T-helper 1 cell treated with Interleukin-12 subunit alpha and Interleukin-12 subunit beta and Interleukin-4 antibody, amounts not matched to agents 30 μg/mL and 1 μg/mL, for 36 hours (primary cell): ENCODE measurements around the gene DPP4.
A peak's percentile ranks its signal among the peaks of the same experiment; 100 is the strongest.
"Not testable (repeated sequence)": the region's sequence is repeated elsewhere in the genome, so short reads cannot be mapped to it uniquely, and the experiment has no call there.

Experiments
- H3K27ac Mint-ChIP-seq: one replicate; pipeline ENCODE4 v1.8.0; 2021; ENCODE audit warnings: mild to moderate bottlenecking, mixed read lengths
- H3K27me3 Mint-ChIP-seq: one replicate; pipeline ENCODE4 v1.8.0; 2021; ENCODE audit warnings: low read depth, mixed read lengths
- H3K36me3 Mint-ChIP-seq: one replicate; pipeline ENCODE4 v1.8.0; 2021; ENCODE audit warnings: low read depth, mixed read lengths
- H3K4me1 Mint-ChIP-seq: one replicate; pipeline ENCODE4 v1.8.0; 2021; ENCODE audit warnings: low read depth, mixed read lengths
- H3K4me3 Mint-ChIP-seq: one replicate; pipeline ENCODE4 v1.8.0; 2021; ENCODE audit warnings: mild to moderate bottlenecking, moderate library complexity, mixed read lengths
- H3K9me3 Mint-ChIP-seq: one replicate; pipeline ENCODE4 v1.8.0; 2021; ENCODE audit warnings: mixed read lengths

DPP4 gene

DNA sequence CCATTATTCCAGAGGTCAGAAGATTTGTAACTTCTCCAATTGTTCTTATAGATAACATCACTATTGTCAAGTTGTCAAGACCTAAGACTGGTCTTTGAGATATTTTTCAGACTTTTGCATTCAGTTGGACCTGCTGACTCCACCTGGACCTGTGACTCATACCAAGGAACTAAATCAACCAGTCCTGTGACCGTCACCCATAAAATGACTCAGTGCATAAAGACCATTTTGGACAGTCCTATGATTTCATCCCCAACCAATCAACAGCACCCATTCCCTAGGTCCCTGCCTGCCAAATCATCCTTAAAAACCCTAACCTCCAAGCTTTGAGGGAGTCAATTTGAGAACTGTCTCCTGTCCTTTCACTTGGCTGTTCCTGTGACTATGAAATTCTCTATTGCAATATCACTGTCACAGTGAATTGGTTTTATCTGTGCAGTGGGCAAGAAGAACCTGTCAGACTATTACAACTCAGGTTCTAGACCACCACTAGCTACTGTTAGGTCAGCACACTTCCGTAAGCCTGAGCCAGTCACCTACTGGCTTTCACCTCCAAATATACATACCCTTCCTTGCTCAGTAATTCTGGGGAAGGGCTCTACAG lies 17.1 kb downstream of the DPP4 start:
- peaks cover 5% of the 10 kb centered on the region for H3K9me3 Mint-ChIP-seq
- peaks cover 67% of the 10 kb centered on the region for H3K36me3 Mint-ChIP-seq
- peak overlapping the region; percentile 68 for H3K4me3 Mint-ChIP-seq

DNA sequence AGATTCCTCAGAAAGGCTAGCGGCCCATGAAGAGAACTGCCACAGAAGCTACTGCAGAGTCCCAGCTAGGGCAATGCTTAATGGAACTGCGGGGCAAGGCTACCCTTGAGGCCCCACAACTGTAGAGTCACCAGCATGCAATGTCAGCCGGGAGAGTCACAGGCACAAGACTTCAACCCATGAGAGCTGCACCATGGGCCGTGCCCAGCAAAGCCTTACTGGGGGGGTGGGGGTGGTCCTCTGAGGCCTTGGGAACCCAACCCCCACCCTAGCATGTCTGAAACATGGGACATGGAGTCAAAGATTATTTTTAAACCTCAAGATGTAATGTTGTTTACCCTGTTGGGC lies 20.2 kb downstream of the DPP4 start:
- H3K36me3 Mint-ChIP-seq = peaks cover 63% of the 10 kb centered on the region
- H3K9me3 Mint-ChIP-seq = peaks cover 5% of the 10 kb centered on the region
- H3K4me3 Mint-ChIP-seq = no peak overlapping the region
- H3K27me3 Mint-ChIP-seq = no peaks in the 10 kb centered on the region
- no peak overlapping the region for H3K27ac Mint-ChIP-seq
- H3K4me1 Mint-ChIP-seq = peaks cover 74% of the 10 kb centered on the region

More for the DNA sequence above, 17.1 kb downstream of the DPP4 start:
- peak overlapping the region; percentile 95 for H3K27ac Mint-ChIP-seq
- no peaks in the 10 kb centered on the region for H3K27me3 Mint-ChIP-seq
- H3K4me1 Mint-ChIP-seq = peaks cover 88% of the 10 kb centered on the region

DNA sequence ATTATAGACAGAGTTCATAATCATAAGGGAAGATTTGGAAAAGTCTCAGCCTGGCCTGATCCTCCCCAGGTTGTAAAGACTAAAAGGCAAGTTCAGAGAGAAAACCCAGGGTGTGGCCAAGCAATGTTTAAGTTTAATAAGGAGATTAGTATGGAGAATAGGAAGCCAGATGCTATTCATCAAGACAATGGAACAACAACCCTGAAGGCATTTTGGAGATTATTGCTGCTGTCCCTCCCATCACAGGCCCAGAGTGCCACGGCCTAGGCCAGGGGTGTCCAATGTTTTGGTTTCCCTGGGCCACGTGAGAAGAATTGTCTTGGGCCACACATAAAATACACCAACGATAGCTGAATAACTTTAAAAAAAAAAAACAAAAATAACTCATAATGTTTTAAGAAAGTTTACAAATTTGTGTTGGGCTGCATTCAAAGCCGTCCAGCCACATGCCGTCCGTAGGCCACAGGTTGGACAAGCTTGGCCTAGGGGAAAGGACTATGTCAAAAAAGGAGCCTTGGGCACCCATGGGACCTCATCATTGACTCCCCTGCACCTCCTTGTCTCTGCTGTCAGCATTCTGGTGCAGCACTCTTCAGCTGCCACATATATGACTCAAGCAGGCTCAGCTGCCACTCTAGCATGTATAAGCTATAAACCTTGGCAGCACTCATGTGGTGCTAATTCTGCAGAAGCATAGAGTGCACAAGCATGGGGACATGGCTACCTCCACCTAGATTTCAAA lies 20.8 kb downstream of the DPP4 start:
- Mint-ChIP-seq H3K27me3 (no peaks in the 10 kb centered on the region), H3K4me3 (no peak overlapping the region), H3K4me1 (peaks cover 74% of the 10 kb centered on the region), H3K36me3 (peaks cover 67% of the 10 kb centered on the region), H3K9me3 (peaks cover 5% of the 10 kb centered on the region), H3K27ac (no peak overlapping the region)

DNA sequence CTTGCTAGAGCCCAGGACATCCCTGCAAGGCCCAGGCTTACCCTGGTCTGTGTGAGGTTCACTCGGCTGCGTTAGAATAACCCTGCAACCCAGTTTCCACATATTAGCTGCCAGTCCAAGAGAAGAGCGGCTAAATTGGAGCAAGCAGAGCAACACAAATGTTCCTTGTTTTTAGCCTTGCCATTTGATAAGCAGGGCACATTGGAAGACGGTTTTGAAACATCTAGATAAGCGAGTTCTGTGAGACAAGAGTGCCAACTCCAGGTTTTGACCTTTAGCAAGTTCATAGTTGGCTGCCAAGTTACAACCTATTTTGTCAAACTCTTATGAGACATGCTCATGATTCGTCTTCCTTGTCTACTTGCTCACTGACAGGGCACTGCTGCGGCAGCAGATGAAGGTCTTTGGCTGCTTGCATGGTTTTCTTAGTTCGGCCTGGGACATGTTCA lies 23.5 kb downstream of the DPP4 start:
- H3K4me3 Mint-ChIP-seq = no peak overlapping the region
- H3K9me3 Mint-ChIP-seq = no peaks in the 10 kb centered on the region
- H3K27me3 Mint-ChIP-seq = no peaks in the 10 kb centered on the region
- peaks cover 55% of the 10 kb centered on the region for H3K36me3 Mint-ChIP-seq
- H3K4me1 Mint-ChIP-seq = peaks cover 54% of the 10 kb centered on the region
- H3K27ac Mint-ChIP-seq = no peak overlapping the region

DNA sequence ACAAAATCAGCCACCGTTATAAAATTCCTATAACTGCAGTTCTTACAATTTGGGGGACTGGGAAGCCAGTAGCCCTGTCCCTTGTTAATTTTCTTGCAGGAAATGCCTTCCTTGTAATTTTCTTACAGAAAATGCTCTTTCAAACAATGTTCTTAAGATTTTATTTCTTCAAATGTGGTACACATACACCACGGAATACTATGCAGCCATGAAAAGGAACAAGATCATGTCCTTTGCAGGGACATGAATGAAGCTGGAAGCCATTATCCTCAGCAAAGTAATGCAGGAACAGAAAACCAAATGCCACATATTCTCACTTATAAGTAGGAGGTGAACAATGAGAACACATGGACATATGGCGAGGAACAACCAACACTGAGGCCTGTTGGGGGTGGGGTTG lies 24.9 kb downstream of the DPP4 start:
- H3K9me3 Mint-ChIP-seq, H3K27me3 Mint-ChIP-seq, H3K4me3 Mint-ChIP-seq, H3K27ac Mint-ChIP-seq: not testable (repeated sequence)
- H3K36me3 Mint-ChIP-seq = peaks cover 45% of the 10 kb centered on the region
- peaks cover 39% of the 10 kb centered on the region for H3K4me1 Mint-ChIP-seq

DNA sequence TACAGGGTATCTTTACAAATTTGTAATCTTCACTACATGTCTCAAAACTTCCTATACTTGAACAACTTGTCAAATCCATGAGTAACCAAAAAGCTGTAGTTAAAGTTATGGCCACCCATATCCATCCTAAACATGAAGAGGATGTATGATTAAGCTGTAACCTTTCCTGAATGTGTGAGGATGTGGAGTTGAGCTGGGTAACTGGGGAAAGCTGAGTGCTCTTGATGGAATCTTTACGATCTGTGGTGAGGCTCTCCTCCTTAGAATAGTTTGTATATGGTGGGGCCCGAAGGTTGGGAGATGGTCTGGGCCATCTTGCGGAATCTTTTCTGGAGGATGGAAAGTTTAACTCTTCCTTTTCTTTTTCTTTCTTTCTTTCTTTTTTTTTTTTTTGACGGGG lies 29.4 kb downstream of the DPP4 start:
- Mint-ChIP-seq H3K4me3 (no peak overlapping the region), H3K36me3 (peaks cover 48% of the 10 kb centered on the region), H3K9me3 (no peaks in the 10 kb centered on the region), H3K4me1 (peaks cover 32% of the 10 kb centered on the region), H3K27me3 (no peaks in the 10 kb centered on the region), H3K27ac (no peak overlapping the region)

DNA sequence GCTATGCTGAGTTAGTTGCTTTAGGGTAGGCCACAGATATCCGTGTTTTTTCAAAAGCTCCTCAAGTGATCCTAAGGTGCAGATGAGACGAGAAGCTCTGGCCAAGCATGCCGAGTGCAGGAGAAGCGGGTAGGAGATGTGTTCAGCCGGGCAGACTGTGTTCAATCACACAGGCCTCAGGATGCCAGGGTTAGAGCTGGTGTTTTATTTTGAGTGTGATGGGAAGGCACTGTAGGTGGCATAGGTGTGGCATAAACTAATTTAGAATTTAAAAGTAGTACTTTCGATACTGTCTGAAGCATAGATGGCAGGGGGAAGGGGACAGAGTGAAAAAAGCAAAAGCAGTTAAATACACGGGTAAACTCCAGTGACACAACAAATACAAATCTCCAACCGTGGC lies 30.9 kb downstream of the DPP4 start:
- Mint-ChIP-seq H3K4me3 (no peak overlapping the region), H3K36me3 (peaks cover 49% of the 10 kb centered on the region), H3K9me3 (no peaks in the 10 kb centered on the region), H3K27ac (peak overlapping the region; percentile 21), H3K27me3 (no peaks in the 10 kb centered on the region), H3K4me1 (peaks cover 32% of the 10 kb centered on the region)

DNA sequence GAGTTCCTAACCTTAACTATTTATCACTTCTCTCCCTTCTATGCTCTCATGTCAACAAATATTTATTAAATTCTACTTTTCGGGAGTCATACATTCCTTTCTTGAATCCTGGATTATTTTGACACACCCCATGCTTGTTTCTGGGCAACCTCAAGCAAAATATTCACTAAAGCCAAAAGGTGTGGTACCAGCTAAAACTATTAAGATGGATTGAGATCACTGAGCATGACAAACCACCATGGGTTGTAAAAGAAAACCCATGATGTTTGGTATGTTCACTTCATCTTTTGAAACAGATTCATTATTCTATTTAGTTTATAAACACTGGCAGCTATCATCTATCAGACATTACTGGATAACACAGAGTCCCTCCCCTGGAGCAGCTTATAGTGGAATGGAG lies 32.5 kb downstream of the DPP4 start:
- H3K4me1 Mint-ChIP-seq = peaks cover 31% of the 10 kb centered on the region
- no peaks in the 10 kb centered on the region for H3K27me3 Mint-ChIP-seq
- H3K27ac Mint-ChIP-seq = peak overlapping the region; percentile 45
- H3K36me3 Mint-ChIP-seq = peaks cover 55% of the 10 kb centered on the region
- H3K9me3 Mint-ChIP-seq = no peaks in the 10 kb centered on the region
- H3K4me3 Mint-ChIP-seq = no peak overlapping the region

DNA sequence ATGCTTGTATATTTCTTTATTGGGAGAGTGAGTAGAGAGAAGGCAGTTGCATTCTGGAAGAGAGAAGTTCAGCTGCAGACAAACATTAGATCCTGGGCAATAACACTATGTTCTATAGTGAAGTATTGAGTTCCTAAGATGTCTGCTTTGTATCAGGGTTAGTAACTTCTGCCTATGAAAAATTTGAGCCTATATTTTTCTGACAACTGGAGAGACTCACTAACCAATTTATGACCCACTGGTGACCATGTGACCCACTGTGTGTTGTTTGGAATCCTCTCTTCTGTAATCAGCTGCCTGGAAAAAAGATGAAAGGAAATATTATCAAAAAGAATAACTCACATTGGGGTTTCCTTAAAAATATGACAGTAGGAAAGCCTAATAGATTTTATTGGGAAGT lies 35.3 kb downstream of the DPP4 start:
- Mint-ChIP-seq H3K9me3 (no peaks in the 10 kb centered on the region), H3K27me3 (no peaks in the 10 kb centered on the region), H3K4me3 (no peak overlapping the region), H3K27ac (no peak overlapping the region), H3K36me3 (peaks cover 81% of the 10 kb centered on the region), H3K4me1 (peaks cover 36% of the 10 kb centered on the region)

DNA sequence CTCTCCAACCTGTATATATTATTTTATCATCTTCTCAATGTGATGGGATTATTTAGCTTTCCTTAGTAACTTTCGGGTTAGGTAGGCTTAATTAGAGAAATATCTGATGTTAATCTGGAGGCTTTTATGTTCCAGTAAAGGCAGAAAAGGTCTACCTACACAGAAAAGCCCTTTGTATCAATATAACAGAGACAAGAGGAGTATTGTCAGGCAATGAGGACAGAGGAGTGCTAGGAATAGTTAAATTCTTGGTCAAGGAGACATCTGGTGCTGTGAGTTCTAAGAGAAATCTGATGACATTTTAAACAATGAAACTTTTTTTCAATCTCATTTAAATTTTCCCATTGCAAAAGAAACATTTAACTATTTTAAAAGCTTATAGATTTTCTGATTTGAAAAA lies 36.1 kb downstream of the DPP4 start:
- H3K27ac Mint-ChIP-seq = no peak overlapping the region
- H3K36me3 Mint-ChIP-seq = peaks cover 84% of the 10 kb centered on the region
- no peak overlapping the region for H3K4me3 Mint-ChIP-seq
- H3K27me3 Mint-ChIP-seq = no peaks in the 10 kb centered on the region
- no peaks in the 10 kb centered on the region for H3K9me3 Mint-ChIP-seq
- peaks cover 43% of the 10 kb centered on the region for H3K4me1 Mint-ChIP-seq

DNA sequence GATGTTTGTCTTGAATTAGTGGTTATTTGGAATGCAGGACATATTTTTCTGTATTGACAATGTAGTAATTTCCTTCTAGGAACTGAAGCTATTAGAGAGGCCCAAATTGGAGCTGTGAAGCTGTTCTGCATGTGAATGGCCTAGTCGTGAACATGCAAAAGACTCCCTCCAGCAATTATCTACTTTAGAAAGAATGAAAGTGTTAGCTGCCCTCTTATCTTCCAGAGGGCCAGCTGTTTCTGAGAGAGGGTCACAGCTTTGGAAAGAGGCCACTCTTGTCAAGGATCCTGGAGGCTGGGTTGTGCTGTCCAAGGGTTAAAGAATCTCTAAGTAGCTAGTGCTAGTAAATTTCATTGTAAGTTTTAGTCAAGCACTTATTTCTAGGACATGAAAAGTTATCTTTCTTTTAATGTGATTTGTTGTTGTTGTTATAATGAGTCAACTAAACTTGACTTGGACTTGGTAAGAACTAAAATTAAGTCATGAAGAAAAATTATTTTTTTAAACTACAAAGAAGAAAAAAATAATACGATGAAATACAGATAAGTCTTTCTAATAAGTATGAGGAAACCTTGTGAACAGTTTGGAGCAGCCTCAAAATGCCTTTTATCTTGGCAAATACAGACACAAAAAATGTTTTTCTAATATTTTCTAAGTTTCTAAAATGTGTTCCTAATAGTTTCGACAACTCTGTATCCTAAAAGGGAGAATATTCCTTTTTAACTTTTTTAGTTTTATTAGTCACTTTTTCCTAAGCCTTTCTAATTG lies 36.8 kb downstream of the DPP4 start:
- peaks cover 40% of the 10 kb centered on the region for H3K4me1 Mint-ChIP-seq
- no peaks in the 10 kb centered on the region for H3K9me3 Mint-ChIP-seq
- peaks cover 81% of the 10 kb centered on the region for H3K36me3 Mint-ChIP-seq
- no peak overlapping the region for H3K27ac Mint-ChIP-seq
- H3K4me3 Mint-ChIP-seq = no peak overlapping the region
- no peaks in the 10 kb centered on the region for H3K27me3 Mint-ChIP-seq

DNA sequence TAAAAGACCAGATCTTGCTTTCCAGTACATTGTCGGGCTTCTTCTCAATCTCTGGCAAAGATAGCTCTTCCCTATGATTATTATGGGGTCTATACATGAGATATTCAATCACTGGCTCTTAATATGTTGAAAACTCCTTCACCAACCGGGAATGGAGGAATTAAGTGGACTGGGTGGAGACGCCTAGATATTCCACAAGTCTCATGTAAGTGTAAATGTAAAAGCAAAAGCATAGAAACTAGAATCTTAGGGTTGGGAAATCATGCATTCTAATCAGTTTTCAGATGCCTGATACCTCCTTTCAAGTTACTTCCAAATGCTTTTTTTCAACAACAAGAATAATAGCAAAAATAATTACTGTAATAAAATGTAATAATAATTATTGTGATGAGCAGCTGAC lies 38.0 kb downstream of the DPP4 start:
- Mint-ChIP-seq H3K4me3 (no peak overlapping the region), H3K36me3 (peaks cover 81% of the 10 kb centered on the region), H3K27ac (no peak overlapping the region), H3K4me1 (peaks cover 31% of the 10 kb centered on the region), H3K27me3 (no peaks in the 10 kb centered on the region), H3K9me3 (no peaks in the 10 kb centered on the region)

DNA sequence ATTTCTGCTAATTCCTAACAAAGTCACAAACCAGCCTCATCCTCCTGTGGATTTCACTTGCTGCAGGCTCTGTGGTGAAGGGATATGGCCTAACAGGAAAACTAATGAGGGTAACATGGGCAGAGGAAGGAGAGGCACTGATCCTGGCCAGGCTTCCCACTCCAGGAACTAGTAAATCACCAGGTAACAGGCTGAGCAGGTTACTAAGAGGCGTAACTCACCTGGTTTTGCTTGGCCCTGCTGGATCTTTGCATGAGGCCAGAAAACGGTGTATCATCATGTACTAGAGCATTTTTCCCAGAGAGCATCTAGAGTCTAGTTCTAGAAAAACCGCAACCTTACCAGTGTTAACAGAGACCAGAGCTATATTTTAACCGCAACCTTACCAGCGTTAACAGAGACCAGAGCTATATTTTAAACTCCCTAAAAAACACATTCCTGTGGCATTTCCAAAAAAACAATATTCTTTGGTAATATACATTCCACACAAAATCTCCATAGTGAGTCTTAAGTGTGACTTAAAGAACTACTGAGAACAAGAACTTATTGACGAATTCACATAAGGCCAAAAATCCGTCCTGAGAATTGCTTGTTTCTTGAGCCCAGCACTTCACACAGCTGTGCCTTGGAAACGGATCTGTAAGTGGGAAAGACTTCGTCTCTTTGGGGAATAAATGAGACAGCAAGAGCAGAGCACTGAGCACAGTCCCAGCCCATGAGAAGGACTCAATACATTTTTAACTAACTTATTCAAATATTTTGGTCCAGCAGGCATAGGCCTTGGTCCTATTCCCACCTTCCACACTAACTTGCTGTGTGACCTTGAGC lies 43.4 kb downstream of the DPP4 start:
- Mint-ChIP-seq H3K9me3 (no peaks in the 10 kb centered on the region), H3K36me3 (peaks cover 89% of the 10 kb centered on the region), H3K4me3 (no peak overlapping the region)

DNA sequence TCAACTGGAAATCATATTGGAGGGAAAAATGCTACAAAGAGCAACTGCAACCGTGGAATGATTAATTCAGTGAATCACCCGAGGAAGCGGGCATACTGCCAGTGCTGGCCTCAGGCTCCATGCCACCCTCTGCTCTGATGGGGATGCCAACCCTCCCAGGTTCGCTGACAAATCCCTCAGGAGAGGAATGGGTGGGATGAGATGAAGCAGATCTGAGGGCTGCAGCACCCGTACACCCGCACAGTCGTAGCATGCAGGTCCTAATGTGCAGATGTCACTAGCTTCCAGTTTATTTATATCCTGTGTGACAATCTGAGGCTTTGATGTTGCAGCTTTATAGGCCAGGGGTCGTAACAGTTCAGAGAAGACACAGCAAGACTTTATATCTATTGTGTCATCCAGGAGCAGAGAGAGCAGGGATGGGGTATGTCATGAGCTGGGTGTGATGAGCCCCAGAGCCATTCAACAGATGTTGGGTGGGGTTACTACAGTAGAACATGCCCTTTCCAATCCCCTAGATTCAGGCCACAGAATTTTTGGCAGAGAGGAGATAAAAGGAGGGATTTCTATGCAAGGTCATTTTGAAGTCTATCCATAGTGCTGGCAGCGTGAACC lies 44.6 kb downstream of the DPP4 start:
- H3K36me3 Mint-ChIP-seq = peaks cover 87% of the 10 kb centered on the region
- peaks cover 52% of the 10 kb centered on the region for H3K4me1 Mint-ChIP-seq
- H3K27ac Mint-ChIP-seq = peak overlapping the region; percentile 64
- H3K9me3 Mint-ChIP-seq = no peaks in the 10 kb centered on the region
- H3K4me3 Mint-ChIP-seq = no peak overlapping the region
- no peaks in the 10 kb centered on the region for H3K27me3 Mint-ChIP-seq

More for the DNA sequence above, 43.4 kb downstream of the DPP4 start:
- Mint-ChIP-seq H3K4me1 (peaks cover 42% of the 10 kb centered on the region), H3K27ac (peak overlapping the region; percentile 31), H3K27me3 (no peaks in the 10 kb centered on the region)
